ENCODE measurements around the gene PCBD1. TPM values are rescaled to one million over a fixed set of nuclear protein-coding genes. Genes with fewer than 3 reads are reported as not detected.

PCBD1 gene
- total RNA-seq, 1 donor from 2014 or later: 118 TPM

GRCh38 chr10:70896551-70896950 lies 8.2 kb upstream of the PCBD1 start:
- ATAC-seq (no peak), DNase-seq (no peak)
- H3K4me3 ChIP-seq: no peak overlapping the region
- no peak overlapping the region for H3K27ac ChIP-seq
- H3K9me3 ChIP-seq: no peaks in the 10 kb centered on the region
- intact Hi-C loops (cut with DNase I): no loop called here
- no peaks in the 10 kb centered on the region for H3K36me3 ChIP-seq
- no peaks in the 10 kb centered on the region for H3K27me3 ChIP-seq (ENCODE audit: low read depth)
- H3K4me1 ChIP-seq: no peaks in the 10 kb centered on the region
- no peak for TF ChIP-seq CTCF (IDR thresholded peaks at IDR 0.05)

- Histone ChIP-seq H3K4me1 (peaks cover 11% of the 10 kb centered on the region), H3K27me3 (ENCODE audit: low read depth) (no peaks in the 10 kb centered on the region), H3K4me3 (no peak overlapping the region), H3K9me3 (no peaks in the 10 kb centered on the region), H3K36me3 (no peaks in the 10 kb centered on the region), H3K27ac (no peak overlapping the region)
- no peak for DNase-seq
- no peak for TF ChIP-seq CTCF (IDR thresholded peaks at IDR 0.05)
- intact Hi-C loops (cut with DNase I): no loop called here
- no peak for ATAC-seq
Observed at GRCh38 chr10:70894416-70894815, 6.1 kb upstream of the PCBD1 start.

- H3K36me3 ChIP-seq: no peaks in the 10 kb centered on the region
- H3K27ac ChIP-seq: no peak overlapping the region
- no peak for TF ChIP-seq CTCF (IDR thresholded peaks at IDR 0.05)
- no peaks in the 10 kb centered on the region for H3K27me3 ChIP-seq (ENCODE audit: low read depth)
- no peaks in the 10 kb centered on the region for H3K9me3 ChIP-seq
- DNase-seq (no peak), ATAC-seq (no peak)
- H3K4me3 ChIP-seq: no peak overlapping the region
- H3K4me1 ChIP-seq: peaks cover 20% of the 10 kb centered on the region
- intact Hi-C loops (cut with DNase I): no loop called here
Observed at GRCh38 chr10:70893227-70894006, 5.1 kb upstream of the PCBD1 start.

- peaks cover 20% of the 10 kb centered on the region for H3K4me1 ChIP-seq
- ATAC-seq (no peak), DNase-seq (no peak)
- intact Hi-C loops (cut with DNase I): no loop called here
- H3K36me3 ChIP-seq: no peaks in the 10 kb centered on the region
- no peaks in the 10 kb centered on the region for H3K27me3 ChIP-seq (ENCODE audit: low read depth)
- no peak overlapping the region for H3K27ac ChIP-seq
- TF ChIP-seq CTCF (IDR thresholded peaks at IDR 0.05): no peak
- no peak overlapping the region for H3K4me3 ChIP-seq
- no peaks in the 10 kb centered on the region for H3K9me3 ChIP-seq
Observed at GRCh38 chr10:70892631-70893030, 4.3 kb upstream of the PCBD1 start.

GRCh38 chr10:70891627-70892026 lies 3.3 kb upstream of the PCBD1 start:
- no peak for ATAC-seq
- H3K9me3 ChIP-seq: no peaks in the 10 kb centered on the region
- no peak overlapping the region for H3K27ac ChIP-seq
- no peaks in the 10 kb centered on the region for H3K27me3 ChIP-seq (ENCODE audit: low read depth)
- TF ChIP-seq CTCF (IDR thresholded peaks at IDR 0.05): no peak
- H3K4me3 ChIP-seq: no peak overlapping the region
- intact Hi-C loops (cut with DNase I): no loop called here
- no peak for DNase-seq
- peaks cover 30% of the 10 kb centered on the region for H3K4me1 ChIP-seq
- no peaks in the 10 kb centered on the region for H3K36me3 ChIP-seq

All from lower lobe of right lung (tissue), 2 donors.